Measurements from ENCODE around the gene UPF2.

GRCh38 chr10:11921800-11922392 is 120.7 kb downstream of the UPF2 start:
- no peak for TF ChIP-seq CTCF (IDR thresholded peaks at IDR 0.05; ENCODE audit: poor library complexity, severe bottlenecking)
- TF ChIP-seq SMC3 (conservative IDR thresholded peaks at IDR 0.05; ENCODE audit: poor library complexity) = no peak
- TF ChIP-seq POLR2AphosphoS5 (IDR thresholded peaks at IDR 0.05) = no peak
- TF ChIP-seq EZH2 (IDR thresholded peaks at IDR 0.05; ENCODE audit: borderline replicate concordance, insufficient read depth, low read length, poor library complexity, severe bottlenecking) = no peak
- TF ChIP-seq EP300 (conservative IDR thresholded peaks at IDR 0.05; ENCODE audit: poor library complexity, severe bottlenecking) = no peak
- TF ChIP-seq RAD21 (conservative IDR thresholded peaks at IDR 0.05) = no peak
